ENCODE measurements around the gene IFIT5. TPM values are rescaled to one million over a fixed set of nuclear protein-coding genes. Genes with fewer than 3 reads are reported as not detected.
"Not testable (repeated sequence)": the region's sequence is repeated elsewhere in the genome, so short reads cannot be mapped to it uniquely, and the experiment has no call there.

IFIT5 gene
- total and polyA plus RNA-seq, 7 experiments from 2014 or later, result 13.0 to 34.0 (median 18.6) TPM

- H3K4me3 ChIP-seq (ENCODE audit: low read length), result no peak overlapping the region
- Mint-ChIP-seq H3K9me3 (no peaks in the 10 kb centered on the region), H3K27me3 (peaks cover 0 to 35% (median 0%) of the 10 kb centered on the region in 5 donors), H3K4me1 (no peaks in the 10 kb centered on the region), H3K36me3 (no peaks in the 10 kb centered on the region), H3K27ac (no peak overlapping the region), H3K4me3 (no peak overlapping the region)
- no peak overlapping the region for H3K27ac ChIP-seq (ENCODE audit: low read depth, low read length)
- no peaks in the 10 kb centered on the region for H3K27me3 ChIP-seq (ENCODE audit: control insufficient read depth in 2 of 2, insufficient read depth in 2 of 2, low read length in 2 of 2)
- POLR2A ChIA-PET, result interaction anchor here (1.2 to 1.3 kb wide), 2 partner anchors 8 to 84 kb away, joined by 4 to 5 read pairs; partner anchors contain the start of genes IFIT1 and IFIT2
- DNase-seq (no peak), ATAC-seq (peak; percentile 87)
- H3K9me3 ChIP-seq (ENCODE audit: control insufficient read depth in 2 of 3, low read length in 3 of 3), result no peaks in the 10 kb centered on the region
- no peaks in the 10 kb centered on the region for H3K4me1 ChIP-seq (ENCODE audit: control insufficient read depth in 2 of 2, insufficient read depth in 2 of 2, low read length in 2 of 2)
- CTCF ChIA-PET, result interaction anchor here (0.6 kb wide), 1 partner anchor 14 kb away, joined by 3 read pairs; no protein-coding TSS in a partner anchor
- intact Hi-C loops (cut with micrococcal nuclease), result no loop called here
- no peaks in the 10 kb centered on the region for H3K36me3 ChIP-seq (ENCODE audit: control insufficient read depth in 2 of 3, insufficient read depth in 3 of 3, low read length in 3 of 3)
Measured at GRCh38 chr10:89384474-89385340, 29.7 kb upstream of the IFIT5 start.

- H3K27me3 ChIP-seq (ENCODE audit: control insufficient read depth in 2 of 2, insufficient read depth in 2 of 2, low read length in 2 of 2), result no peaks in the 10 kb centered on the region
- POLR2A ChIA-PET, result interaction anchor here (1.0 to 2.0 kb wide), 3 partner anchors 26 to 137 kb away, joined by 3 to 5 read pairs (median 4); partner anchors contain the start of genes IFIT2, IFIT5 and LIPA
- H3K9me3 ChIP-seq (ENCODE audit: control insufficient read depth in 2 of 3, low read length in 3 of 3), result no peaks in the 10 kb centered on the region
- intact Hi-C loops (cut with micrococcal nuclease), result loop anchor here (1.0 to 2.0 kb wide), 2 partner anchors 96 to 172 kb away; no protein-coding TSS in a partner anchor
- H3K4me1 ChIP-seq (ENCODE audit: control insufficient read depth in 2 of 2, insufficient read depth in 2 of 2, low read length in 2 of 2), result peaks cover 10 to 15% of the 10 kb centered on the region in 2 donors
- Mint-ChIP-seq H3K27ac (peak overlapping the region in 1 of 9 donors; percentile 64), H3K27me3 (peaks cover 0 to 24% (median 0%) of the 10 kb centered on the region in 5 donors), H3K4me1 (peaks cover 5 to 26% (median 19%) of the 10 kb centered on the region in 7 donors), H3K36me3 (no peaks in the 10 kb centered on the region), H3K4me3 (no peak overlapping the region), H3K9me3 (no peaks in the 10 kb centered on the region)
- CTCF ChIA-PET, result interaction anchor here (0.7 to 1.4 kb wide), 3 partner anchors 19 to 94 kb away, joined by 3 to 5 read pairs (median 3); no protein-coding TSS in a partner anchor
- no peak overlapping the region for H3K4me3 ChIP-seq (ENCODE audit: low read length)
- no peaks in the 10 kb centered on the region for H3K36me3 ChIP-seq (ENCODE audit: control insufficient read depth in 2 of 3, insufficient read depth in 3 of 3, low read length in 3 of 3)
- H3K27ac ChIP-seq (ENCODE audit: low read depth, low read length), result no peak overlapping the region
- ATAC-seq (no peak), DNase-seq (no peak)
Measured at GRCh38 chr10:89388806-89389205, 25.6 kb upstream of the IFIT5 start.

- POLR2A ChIA-PET, result interaction anchor here (1.0 to 2.0 kb wide), 3 partner anchors 26 to 138 kb away, joined by 3 to 5 read pairs (median 4); partner anchors contain the start of genes IFIT2, IFIT5 and LIPA
- Mint-ChIP-seq H3K27me3 (peaks cover 0 to 20% (median 0%) of the 10 kb centered on the region in 5 donors), H3K36me3 (no peaks in the 10 kb centered on the region), H3K9me3 (no peaks in the 10 kb centered on the region), H3K4me3 (no peak overlapping the region), H3K4me1 (peaks cover 5 to 30% (median 24%) of the 10 kb centered on the region in 7 donors), H3K27ac (peak overlapping the region in 1 of 9 donors; percentile 21)
- CTCF ChIA-PET, result interaction anchor here (1.0 to 1.4 kb wide), 2 partner anchors 19 to 95 kb away, joined by 3 to 5 read pairs; no protein-coding TSS in a partner anchor
- H3K36me3 ChIP-seq (ENCODE audit: control insufficient read depth in 2 of 3, insufficient read depth in 3 of 3, low read length in 3 of 3), result no peaks in the 10 kb centered on the region
- DNase-seq (peak in 4 of 9 donors; percentile 12 to 40 (median 24)), ATAC-seq (no peak)
- H3K27me3 ChIP-seq (ENCODE audit: control insufficient read depth in 2 of 2, insufficient read depth in 2 of 2, low read length in 2 of 2), result no peaks in the 10 kb centered on the region
- intact Hi-C loops (cut with micrococcal nuclease), result loop anchor here (1.0 to 2.0 kb wide), 2 partner anchors 96 to 172 kb away; no protein-coding TSS in a partner anchor
- peaks cover 14 to 19% of the 10 kb centered on the region in 2 donors for H3K4me1 ChIP-seq (ENCODE audit: control insufficient read depth in 2 of 2, insufficient read depth in 2 of 2, low read length in 2 of 2)
- H3K27ac ChIP-seq (ENCODE audit: low read depth, low read length), result no peak overlapping the region
- H3K9me3 ChIP-seq (ENCODE audit: control insufficient read depth in 2 of 3, low read length in 3 of 3), result no peaks in the 10 kb centered on the region
- no peak overlapping the region for H3K4me3 ChIP-seq (ENCODE audit: low read length)
Measured at GRCh38 chr10:89389254-89389653, 25.1 kb upstream of the IFIT5 start.

- peak overlapping the region in 7 of 9 donors; percentile 0 to 97 (median 74) for H3K27ac Mint-ChIP-seq
- ATAC-seq, result no peak
- no peak overlapping the region for H3K27ac ChIP-seq (ENCODE audit: low read depth, low read length)
- peaks cover 14 to 42% (median 37%) of the 10 kb centered on the region in 7 donors for H3K4me1 Mint-ChIP-seq
- peaks cover 0 to 12% (median 0%) of the 10 kb centered on the region in 5 donors for H3K27me3 Mint-ChIP-seq
- H3K27me3 ChIP-seq (ENCODE audit: control insufficient read depth in 2 of 2, insufficient read depth in 2 of 2, low read length in 2 of 2), result no peaks in the 10 kb centered on the region
- POLR2A ChIA-PET, result interaction anchor here (2.0 to 4.2 kb wide), 4 partner anchors 23 to 139 kb away, joined by 4 to 61 read pairs (median 19); partner anchors contain the start of genes IFIT2, IFIT5 and LIPA
- intact Hi-C loops (cut with micrococcal nuclease), result loop anchor here in 1 of 2 donors (5.0 kb wide), 1 partner anchor 398 kb away; the partner anchor contains the start of gene FAS
- no peaks in the 10 kb centered on the region for H3K9me3 ChIP-seq (ENCODE audit: control insufficient read depth in 2 of 3, low read length in 3 of 3)
- peak overlapping the region in 2 of 10 donors; percentile 16 to 38 for H3K4me3 Mint-ChIP-seq
- no peak overlapping the region for H3K4me3 ChIP-seq (ENCODE audit: low read length)
- DNase-seq, result no peak
- H3K36me3 Mint-ChIP-seq, result peaks cover 0 to 7% (median 0%) of the 10 kb centered on the region in 5 donors
- no peaks in the 10 kb centered on the region for H3K36me3 ChIP-seq (ENCODE audit: control insufficient read depth in 2 of 3, insufficient read depth in 3 of 3, low read length in 3 of 3)
- no peaks in the 10 kb centered on the region for H3K9me3 Mint-ChIP-seq
- CTCF ChIA-PET, result interaction anchor here (1.2 to 1.7 kb wide), 2 partner anchors 8 to 27 kb away, joined by 3 to 6 read pairs; no protein-coding TSS in a partner anchor
- peaks cover 14 to 19% of the 10 kb centered on the region in 2 donors for H3K4me1 ChIP-seq (ENCODE audit: control insufficient read depth in 2 of 2, insufficient read depth in 2 of 2, low read length in 2 of 2)
Measured at GRCh38 chr10:89390476-89391225, 23.7 kb upstream of the IFIT5 start.

GRCh38 chr10:89391226-89391576 lies 23.2 kb upstream of the IFIT5 start:
- ATAC-seq; H3K9me3 Mint-ChIP-seq; H3K27ac ChIP-seq (ENCODE audit: low read depth, low read length); H3K27me3 ChIP-seq (ENCODE audit: control insufficient read depth in 2 of 2, insufficient read depth in 2 of 2, low read length in 2 of 2); H3K4me3 ChIP-seq (ENCODE audit: low read length); DNase-seq; H3K36me3 ChIP-seq (ENCODE audit: control insufficient read depth in 2 of 3, insufficient read depth in 3 of 3, low read length in 3 of 3); H3K9me3 ChIP-seq (ENCODE audit: control insufficient read depth in 2 of 3, low read length in 3 of 3): not testable (repeated sequence)
- POLR2A ChIA-PET, result interaction anchor here (2.9 to 4.2 kb wide), 3 partner anchors 22 to 140 kb away, joined by 11 to 61 read pairs (median 27); partner anchors contain the start of genes IFIT2, IFIT5 and LIPA
- CTCF ChIA-PET, result interaction anchor here (0.6 to 1.7 kb wide), 4 partner anchors 8 to 92 kb away, joined by 3 to 6 read pairs (median 3); no protein-coding TSS in a partner anchor
- H3K4me3 Mint-ChIP-seq, result peak overlapping the region in 3 of 10 donors; percentile 25 to 88 (median 38)
- peak overlapping the region in 6 of 9 donors; percentile 0 to 97 (median 48) for H3K27ac Mint-ChIP-seq
- H3K4me1 ChIP-seq (ENCODE audit: control insufficient read depth in 2 of 2, insufficient read depth in 2 of 2, low read length in 2 of 2), result peaks cover 14 to 19% of the 10 kb centered on the region in 2 donors
- H3K4me1 Mint-ChIP-seq, result peaks cover 14 to 45% (median 40%) of the 10 kb centered on the region in 7 donors
- intact Hi-C loops (cut with micrococcal nuclease), result loop anchor here in 1 of 2 donors (5.0 kb wide), 1 partner anchor 399 kb away; the partner anchor contains the start of gene FAS
- H3K27me3 Mint-ChIP-seq, result peaks cover 0 to 10% (median 0%) of the 10 kb centered on the region in 5 donors
- peaks cover 0 to 11% (median 4%) of the 10 kb centered on the region in 5 donors for H3K36me3 Mint-ChIP-seq

Measured in naive thymus-derived CD4-positive, alpha-beta T cell (primary cell).